GM21447 (cell line): Measurements from ENCODE around the gene SCYL3.
"Not testable (repeated sequence)": the region's sequence is repeated elsewhere in the genome, so short reads cannot be mapped to it uniquely, and the experiment has no call there.

Experiments used
- ATAC-seq: cut with Tn5 transposase; IDR thresholded peaks from one replicate; pipeline ENCODE4 v1.9.1; 2021; ENCODE audit not compliant: unreplicated experiment

The SCYL3 gene

GRCh38 chr1:169893645-169894423, at the start of gene SCYL3:
SCYL3 (minus strand) TSS chr1:169893896; CDS start chr1:169888840, 5,056 bp downstream.
- ATAC-seq, result peak; percentile 87

- ATAC-seq, result no peak
Observed at GRCh38 chr1:169941982-169942830, 48.5 kb upstream of the SCYL3 start.

- ATAC-seq, result no peak
Observed at GRCh38 chr1:169933984-169934725, 40.5 kb upstream of the SCYL3 start.

GRCh38 chr1:169931795-169932231, 38.1 kb upstream of the SCYL3 start:
- ATAC-seq, result no peak

GRCh38 chr1:169929210-169929526, 35.5 kb upstream of the SCYL3 start:
- no peak for ATAC-seq

- peak; percentile 71 for ATAC-seq
Observed at GRCh38 chr1:169928438-169929209, 34.9 kb upstream of the SCYL3 start.

- no peak for ATAC-seq
Observed at GRCh38 chr1:169925505-169926482, 32.1 kb upstream of the SCYL3 start.

- no peak for ATAC-seq
Observed at GRCh38 chr1:169924829-169925228, 31.1 kb upstream of the SCYL3 start.

GRCh38 chr1:169924063-169924462, 30.4 kb upstream of the SCYL3 start:
- ATAC-seq, result no peak

GRCh38 chr1:169921080-169921479, 27.4 kb upstream of the SCYL3 start:
- ATAC-seq, result no peak

GRCh38 chr1:169918927-169919326, 25.2 kb upstream of the SCYL3 start:
- no peak for ATAC-seq

- not testable (repeated sequence) for ATAC-seq
Observed at GRCh38 chr1:169918220-169918619, 24.5 kb upstream of the SCYL3 start.

GRCh38 chr1:169915150-169915549, 21.5 kb upstream of the SCYL3 start:
- ATAC-seq, result no peak

- ATAC-seq, result no peak
Observed at GRCh38 chr1:169914531-169914930, 20.8 kb upstream of the SCYL3 start.

- no peak for ATAC-seq
Observed at GRCh38 chr1:169909499-169909898, 15.8 kb upstream of the SCYL3 start.

GRCh38 chr1:169906938-169907337, 13.2 kb upstream of the SCYL3 start:
- no peak for ATAC-seq

- no peak for ATAC-seq
Observed at GRCh38 chr1:169904834-169905233, 11.1 kb upstream of the SCYL3 start.

GRCh38 chr1:169902751-169903150, 9.1 kb upstream of the SCYL3 start:
- no peak for ATAC-seq

GRCh38 chr1:169901115-169901514, 7.4 kb upstream of the SCYL3 start:
- ATAC-seq, result no peak

- ATAC-seq, result no peak
Observed at GRCh38 chr1:169900571-169900970, 6.9 kb upstream of the SCYL3 start.
